NOMO-1 treated with DMSO at 0.1 percent for 48 hours (cell line): ENCODE data around the gene PLEKHA3.
A peak's percentile ranks its signal among the peaks of the same experiment; 100 is the strongest.

ENCODE experiments used
- DNase-seq: peaks from one replicate; lab custom pipeline; 2025; ENCODE audit not compliant: unreplicated experiment; lab: John Stamatoyannopoulos, UW

The PLEKHA3 gene

DNA sequence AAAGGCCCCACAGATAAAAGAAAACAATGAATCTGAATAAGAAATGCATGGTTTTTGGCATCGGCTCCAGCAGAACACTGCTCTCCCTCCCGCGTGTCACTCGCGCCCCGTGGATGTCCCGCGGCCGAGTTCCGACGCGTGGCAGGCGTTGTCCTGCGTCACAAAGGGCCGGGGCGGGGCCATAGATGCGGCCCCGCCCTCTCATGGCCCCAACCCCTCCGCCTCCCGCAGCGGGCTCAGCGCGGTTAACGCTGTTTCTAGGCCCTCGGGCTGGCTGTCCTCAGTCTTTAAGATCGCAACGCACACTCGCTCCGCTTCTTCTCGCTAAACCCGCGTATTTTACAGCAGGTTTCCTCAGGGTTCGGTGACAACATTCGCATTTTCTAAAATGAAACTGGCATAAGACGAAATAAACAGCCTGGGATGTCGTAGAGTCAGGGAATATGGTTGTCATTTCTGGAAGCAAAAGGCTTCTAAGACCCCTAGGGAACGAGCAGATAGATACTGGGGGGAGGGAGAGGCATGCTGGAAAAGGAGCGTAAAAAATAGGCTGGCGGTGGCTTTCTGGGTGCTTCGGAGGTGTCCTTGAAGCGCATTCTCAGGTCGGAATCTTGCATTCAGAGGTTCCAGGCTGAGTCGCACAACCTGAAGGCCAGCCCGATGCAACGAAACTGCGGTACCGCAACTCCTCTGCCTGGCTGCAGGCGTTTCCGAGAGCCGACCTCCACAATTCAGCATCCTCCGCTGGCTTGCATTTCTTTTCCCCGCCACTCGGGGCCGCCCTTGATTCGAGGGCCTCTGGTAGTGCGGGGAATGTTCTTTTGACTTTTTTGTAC, 1.6 kb upstream of the PLEKHA3 start, which contains the start of gene FKBP7:
TSS of gene FKBP7 (minus strand) at position 162 of the 836 bp plus-strand sequence. CDS start at position 61, 101 bp downstream.
- peak; percentile 67 for DNase-seq

DNA sequence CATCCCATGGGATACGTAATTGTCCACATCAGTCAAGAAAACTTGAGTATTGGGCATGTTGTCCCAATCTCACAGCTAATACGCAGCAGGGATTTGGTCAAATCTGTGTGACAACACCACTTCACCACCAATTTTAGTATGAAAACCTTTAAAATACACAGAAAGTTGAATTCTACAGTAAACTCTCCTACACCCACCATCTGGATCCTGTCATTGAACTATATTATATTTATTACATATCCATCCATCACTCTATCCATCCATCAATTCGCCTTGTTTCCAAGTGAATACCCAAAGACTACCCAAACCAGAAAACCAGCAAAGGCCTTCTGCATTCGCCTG, 1.0 kb upstream of the PLEKHA3 start:
- DNase-seq: no peak

DNA sequence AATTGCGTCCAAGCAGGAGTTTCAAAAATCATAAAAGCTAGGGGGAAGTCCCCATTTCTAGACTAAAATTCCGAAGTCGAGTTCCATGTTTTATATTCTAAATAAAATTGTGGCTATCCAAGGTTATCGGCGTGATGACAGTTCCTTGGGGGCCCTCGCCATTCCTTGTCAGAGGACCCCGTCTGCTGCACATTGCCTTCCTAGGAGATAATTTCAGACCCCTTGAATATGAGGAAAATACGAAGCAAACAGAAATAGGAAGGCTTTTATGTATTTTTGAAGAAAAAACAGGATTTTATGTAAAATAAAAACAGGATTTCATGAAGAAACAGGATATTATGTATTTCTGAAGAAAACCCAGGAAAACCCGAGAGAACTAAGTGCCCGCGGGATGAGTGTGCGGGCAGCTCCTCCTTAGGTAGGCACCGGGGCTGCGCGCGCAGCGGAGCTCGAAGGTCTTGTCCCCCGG, 465 bp upstream of the PLEKHA3 start:
- DNase-seq: no peak

- no peak for DNase-seq
Measured at GRCh38 chr2:178482437-178482836, 2.2 kb downstream of the PLEKHA3 start.

- no peak for DNase-seq
Measured at GRCh38 chr2:178484245-178485041, 4.2 kb downstream of the PLEKHA3 start.

DNA sequence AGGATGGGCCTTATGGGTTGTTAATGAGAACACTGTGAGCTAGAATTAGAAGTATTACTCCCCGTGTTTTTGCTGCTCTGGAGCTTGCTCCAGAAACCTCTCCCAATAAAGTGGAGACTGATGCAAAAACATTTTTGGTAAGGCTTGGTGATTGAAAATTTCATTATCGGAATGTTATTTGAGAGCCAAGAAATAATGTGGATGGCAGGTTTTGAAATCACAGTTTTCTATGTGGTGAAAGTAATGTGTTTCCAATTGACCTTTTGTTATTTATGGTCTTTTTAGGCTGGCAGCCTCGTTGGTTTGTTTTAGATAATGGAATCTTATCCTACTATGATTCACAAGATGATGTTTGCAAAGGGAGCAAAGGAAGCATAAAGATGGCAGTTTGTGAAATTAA, 5.1 kb downstream of the PLEKHA3 start:
- DNase-seq: no peak

GRCh38 chr2:178491612-178492011, 11.4 kb downstream of the PLEKHA3 start:
- DNase-seq: no peak

DNA sequence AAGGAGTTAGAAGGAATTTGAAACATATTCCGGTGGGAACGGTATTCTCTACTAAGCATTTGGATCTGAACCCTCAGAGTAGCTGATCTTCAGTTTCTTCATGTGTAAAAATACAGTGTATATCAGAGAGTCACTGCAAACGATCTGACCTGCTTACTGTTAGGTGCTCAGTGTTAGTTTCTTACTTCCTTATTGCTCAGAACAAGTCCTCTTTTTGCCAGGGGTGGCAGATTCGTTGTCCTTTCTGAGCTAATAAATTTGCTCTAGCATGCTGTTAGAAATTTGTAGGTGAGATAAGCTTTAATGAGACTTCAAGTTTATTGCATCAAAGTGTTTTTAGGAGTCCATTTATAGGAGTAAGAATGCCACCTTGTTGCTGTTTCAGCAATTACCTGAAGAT, 15.8 kb downstream of the PLEKHA3 start:
- DNase-seq: no peak

GRCh38 chr2:178498137-178498536, 17.9 kb downstream of the PLEKHA3 start:
- no peak for DNase-seq

GRCh38 chr2:178499640-178500039, 19.4 kb downstream of the PLEKHA3 start:
- DNase-seq: no peak

- DNase-seq: no peak
Measured at GRCh38 chr2:178502751-178503150, 22.5 kb downstream of the PLEKHA3 start.

DNA sequence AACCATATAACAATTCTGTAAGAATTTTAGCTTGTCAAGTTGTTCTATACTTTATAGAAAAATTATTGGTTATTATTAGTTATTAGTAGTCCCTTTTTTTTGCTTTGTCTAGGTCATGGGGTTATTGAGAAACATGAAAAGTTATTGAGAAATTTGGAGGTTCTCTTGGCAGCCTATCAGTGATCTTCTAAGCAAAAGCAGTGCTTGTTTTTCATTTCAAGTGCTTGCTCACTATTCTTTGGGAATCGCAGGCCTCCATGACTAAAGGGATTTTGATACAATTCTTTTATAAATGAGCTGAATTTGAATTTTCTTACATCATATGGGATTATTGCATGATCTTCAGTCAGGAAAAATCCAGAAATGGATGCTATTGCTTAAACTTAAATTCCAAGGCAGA, 25.8 kb downstream of the PLEKHA3 start:
- no peak for DNase-seq

GRCh38 chr2:178506524-178506923, 26.3 kb downstream of the PLEKHA3 start:
- DNase-seq: no peak

DNA sequence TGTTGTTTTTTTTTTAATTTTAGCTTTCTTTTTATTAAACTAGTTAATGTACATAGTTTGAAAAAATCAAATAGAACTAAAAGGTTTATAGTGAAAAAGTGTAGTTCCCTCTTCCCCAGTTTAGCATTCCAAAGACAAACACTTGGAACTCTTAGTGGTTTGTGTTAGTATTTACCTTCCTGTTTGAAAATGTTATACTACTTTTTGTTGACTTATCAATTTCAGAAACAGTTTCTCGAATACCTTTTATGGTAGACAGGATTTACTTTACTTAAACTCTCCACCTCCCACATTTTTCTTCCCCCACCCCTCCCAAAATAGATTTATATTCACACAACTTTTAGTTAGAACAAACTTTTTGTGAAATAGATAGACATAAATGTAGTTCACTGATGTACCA, 26.7 kb downstream of the PLEKHA3 start:
- no peak for DNase-seq

DNA sequence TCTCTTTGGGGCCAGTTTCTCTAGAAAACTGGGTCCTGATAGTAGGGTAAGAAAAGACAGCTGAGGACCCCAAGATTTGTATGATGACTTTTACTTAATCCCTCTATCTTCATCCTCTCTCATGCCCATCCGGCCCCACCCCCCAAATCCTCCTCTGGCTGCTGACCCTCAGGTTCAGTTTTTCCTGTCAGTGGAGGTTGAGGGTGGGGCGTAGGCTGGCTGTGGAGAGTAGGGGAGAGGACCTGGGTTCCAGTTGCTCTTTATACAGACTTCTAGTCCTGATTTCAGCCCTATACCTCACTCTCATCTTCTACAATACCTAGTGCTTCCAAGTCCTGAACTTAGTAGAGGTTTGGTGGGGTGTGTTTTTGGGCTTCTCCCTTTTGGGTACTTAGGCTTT, 28.4 kb downstream of the PLEKHA3 start:
- DNase-seq: no peak

GRCh38 chr2:178510384-178510783, 30.1 kb downstream of the PLEKHA3 start:
- DNase-seq: no peak

GRCh38 chr2:178512484-178512883, 32.2 kb downstream of the PLEKHA3 start:
- DNase-seq: no peak

DNA sequence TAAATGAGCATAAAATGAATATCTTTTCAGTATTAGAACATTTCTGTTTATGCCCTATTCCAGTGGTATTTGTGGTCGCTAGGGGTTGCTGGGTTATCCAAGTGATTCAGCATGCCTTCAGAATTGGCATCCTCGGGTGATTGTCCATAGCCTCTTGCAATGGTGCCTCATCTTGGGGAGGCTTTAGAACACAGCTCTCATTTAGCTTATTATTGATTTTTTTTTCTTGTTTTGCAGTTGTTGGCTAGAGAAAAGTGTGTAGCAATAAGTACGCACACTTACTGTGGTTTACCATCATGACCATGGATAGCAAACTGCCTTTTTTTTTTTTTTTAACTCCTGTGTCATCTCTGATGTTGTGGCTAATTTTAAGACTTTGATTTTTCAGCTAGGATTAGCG, 33.6 kb downstream of the PLEKHA3 start:
- DNase-seq: no peak

DNA sequence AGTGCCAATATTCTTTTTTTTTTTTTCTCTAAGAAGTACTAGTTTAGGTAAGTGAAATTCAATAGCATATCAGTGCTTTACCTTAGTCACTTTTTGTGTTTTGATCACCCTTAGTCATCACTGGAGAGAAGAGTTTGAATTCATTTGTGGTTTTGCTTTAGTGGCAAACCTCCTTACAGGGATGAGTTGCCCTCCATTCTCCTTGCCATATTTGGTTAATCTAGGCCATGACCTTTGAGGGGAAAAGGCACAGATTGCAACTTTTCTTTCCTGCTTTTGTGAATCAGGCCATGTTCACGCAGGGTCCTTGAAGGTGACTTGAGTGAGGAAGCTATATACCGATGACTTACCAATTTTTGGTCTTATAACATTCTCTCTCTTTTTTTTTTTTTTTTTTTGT, 34.4 kb downstream of the PLEKHA3 start:
- DNase-seq: no peak

GRCh38 chr2:178517496-178517895, 37.2 kb downstream of the PLEKHA3 start:
- DNase-seq: no peak

DNA sequence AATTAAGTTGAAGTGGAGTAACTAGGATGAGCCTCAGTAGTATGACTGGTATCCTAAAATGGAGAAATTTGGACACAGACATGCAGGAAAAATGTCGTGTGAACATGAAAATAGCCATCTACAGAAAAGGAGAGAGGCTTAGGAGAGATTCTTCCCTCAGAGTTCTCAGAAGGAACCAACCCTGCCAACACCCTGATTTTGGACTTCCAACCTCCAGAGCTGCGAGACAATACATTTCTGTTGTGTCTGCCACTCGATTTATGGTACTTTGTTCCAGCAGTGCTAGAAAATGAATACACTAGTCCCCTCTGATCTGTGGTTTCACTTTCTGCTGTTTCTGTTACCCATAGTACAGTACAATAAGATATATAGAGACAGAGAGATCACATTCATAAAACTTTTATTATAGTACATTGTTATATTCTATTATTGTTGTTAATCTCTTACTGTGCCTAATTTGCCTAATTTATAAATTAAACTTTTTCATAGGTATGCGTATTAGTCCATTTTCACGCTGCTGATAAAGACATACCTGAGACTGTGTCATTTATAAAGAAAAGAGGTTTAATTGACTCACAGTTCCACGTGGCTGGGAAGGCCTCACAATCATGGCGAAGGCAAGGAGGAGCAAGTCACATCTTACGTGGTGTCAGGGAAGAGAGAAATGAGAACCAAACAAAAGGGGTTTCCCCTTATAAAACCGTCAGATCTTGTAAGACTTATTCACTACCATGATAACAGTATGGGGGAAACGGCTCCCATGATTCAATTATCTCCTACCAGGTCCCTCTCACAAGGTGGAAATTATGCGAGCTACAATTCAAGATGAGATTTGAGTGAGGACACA, 41.3 kb downstream of the PLEKHA3 start:
- no peak for DNase-seq
